Fibroblast of pulmonary artery (primary cell): ENCODE results near the gene ASS1.
"Not testable (repeated sequence)": the region's sequence is repeated elsewhere in the genome, so short reads cannot be mapped to it uniquely, and the experiment has no call there.

ENCODE experiments used
- DNase-seq: peaks from one replicate; pipeline ENCODE4 v3.0.0-alpha.2; 2010; ENCODE audit warnings: low read depth
- H3K4me3 ChIP-seq: replicated peaks from 2 replicates; pipeline ENCODE4 v1.5.1; 2011; ENCODE audit warnings: low read depth, mild to moderate bottlenecking, control low read depth, low read length, moderate library complexity
- TF ChIP-seq, protein P1 (sequence below): IDR thresholded peaks from 2 replicates; pipeline ENCODE4 v1.5.1; 2011; ENCODE audit warnings: mild to moderate bottlenecking, control low read depth, low read length, inconsistent platforms; ENCODE audit errors: missing control alignments

Gene ASS1

DNA sequence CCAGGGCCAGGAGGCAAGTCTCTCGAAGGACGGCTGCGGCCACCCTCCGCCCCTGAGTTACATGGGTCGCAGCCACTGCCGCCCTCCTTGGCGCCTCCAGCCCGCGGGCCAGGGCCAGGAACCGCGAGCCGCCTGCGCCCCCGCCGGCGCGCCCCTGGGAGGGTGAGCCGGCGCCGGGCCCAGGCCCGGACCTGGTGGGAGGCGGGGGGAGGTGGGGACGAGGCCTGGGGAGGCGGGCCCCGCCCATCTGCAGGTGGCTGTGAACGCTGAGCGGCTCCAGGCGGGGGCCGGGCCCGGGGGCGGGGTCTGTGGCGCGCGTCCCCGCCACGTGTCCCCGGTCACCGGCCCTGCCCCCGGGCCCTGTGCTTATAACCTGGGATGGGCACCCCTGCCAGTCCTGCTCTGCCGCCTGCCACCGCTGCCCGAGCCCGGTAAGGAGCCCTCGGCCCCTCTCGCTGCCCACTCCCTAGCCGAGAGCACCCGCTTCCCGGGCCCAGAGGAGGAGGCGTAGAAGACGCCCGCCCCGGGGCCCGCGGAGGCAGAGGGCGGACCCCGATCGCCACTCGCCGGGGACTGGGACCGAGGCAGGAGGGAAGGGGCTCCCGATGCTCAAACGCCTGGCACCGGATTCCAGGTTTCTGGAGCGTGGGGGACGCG lies at the start of gene ASS1:
Gene ASS1, plus strand, starts transcription at position 397 of the 657 bp plus-strand sequence. CDS start 7,268 bp downstream, outside the sequence.
- peak within 1 kb of the TSS; percentile 71 for H3K4me3 ChIP-seq
- peak; percentile 35 for DNase-seq

DNA sequence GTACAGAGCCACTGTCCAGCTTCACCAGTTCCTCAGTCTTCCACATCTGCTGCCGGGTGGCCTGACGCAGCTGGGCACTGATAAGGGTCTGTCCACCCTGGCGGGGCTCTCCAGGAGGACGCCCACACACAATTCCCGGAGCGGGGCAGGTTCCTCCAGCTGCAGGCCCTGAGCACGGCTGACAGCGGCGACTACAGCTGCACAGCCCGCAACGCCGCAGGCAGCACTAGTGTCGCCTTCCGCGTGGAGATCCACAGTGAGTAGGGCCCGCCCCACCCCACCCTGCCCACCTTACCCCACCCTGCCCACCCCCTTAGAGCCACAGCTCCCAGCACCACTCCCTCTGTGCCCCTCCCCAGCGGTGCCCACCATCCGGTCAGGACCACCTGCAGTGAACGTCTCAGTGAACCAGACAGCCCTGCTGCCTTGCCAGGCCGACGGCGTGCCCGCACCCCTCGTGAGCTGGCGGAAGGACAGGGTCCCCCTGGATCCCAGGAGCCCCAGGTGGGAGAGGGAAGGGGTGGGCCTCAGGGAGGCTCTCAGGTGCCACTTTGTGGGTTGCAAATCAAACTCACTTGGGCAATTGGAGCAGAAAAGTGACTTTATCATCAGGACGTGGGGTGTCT lies 48.8 kb upstream of the ASS1 start:
- TF ChIP-seq, protein P1, sequence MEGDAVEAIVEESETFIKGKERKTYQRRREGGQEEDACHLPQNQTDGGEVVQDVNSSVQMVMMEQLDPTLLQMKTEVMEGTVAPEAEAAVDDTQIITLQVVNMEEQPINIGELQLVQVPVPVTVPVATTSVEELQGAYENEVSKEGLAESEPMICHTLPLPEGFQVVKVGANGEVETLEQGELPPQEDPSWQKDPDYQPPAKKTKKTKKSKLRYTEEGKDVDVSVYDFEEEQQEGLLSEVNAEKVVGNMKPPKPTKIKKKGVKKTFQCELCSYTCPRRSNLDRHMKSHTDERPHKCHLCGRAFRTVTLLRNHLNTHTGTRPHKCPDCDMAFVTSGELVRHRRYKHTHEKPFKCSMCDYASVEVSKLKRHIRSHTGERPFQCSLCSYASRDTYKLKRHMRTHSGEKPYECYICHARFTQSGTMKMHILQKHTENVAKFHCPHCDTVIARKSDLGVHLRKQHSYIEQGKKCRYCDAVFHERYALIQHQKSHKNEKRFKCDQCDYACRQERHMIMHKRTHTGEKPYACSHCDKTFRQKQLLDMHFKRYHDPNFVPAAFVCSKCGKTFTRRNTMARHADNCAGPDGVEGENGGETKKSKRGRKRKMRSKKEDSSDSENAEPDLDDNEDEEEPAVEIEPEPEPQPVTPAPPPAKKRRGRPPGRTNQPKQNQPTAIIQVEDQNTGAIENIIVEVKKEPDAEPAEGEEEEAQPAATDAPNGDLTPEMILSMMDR = no peak
- no peak overlapping the region for H3K4me3 ChIP-seq
- DNase-seq = no peak

More for the DNA sequence above, at the start of gene ASS1:
- TF ChIP-seq, protein P1 = no peak

DNA sequence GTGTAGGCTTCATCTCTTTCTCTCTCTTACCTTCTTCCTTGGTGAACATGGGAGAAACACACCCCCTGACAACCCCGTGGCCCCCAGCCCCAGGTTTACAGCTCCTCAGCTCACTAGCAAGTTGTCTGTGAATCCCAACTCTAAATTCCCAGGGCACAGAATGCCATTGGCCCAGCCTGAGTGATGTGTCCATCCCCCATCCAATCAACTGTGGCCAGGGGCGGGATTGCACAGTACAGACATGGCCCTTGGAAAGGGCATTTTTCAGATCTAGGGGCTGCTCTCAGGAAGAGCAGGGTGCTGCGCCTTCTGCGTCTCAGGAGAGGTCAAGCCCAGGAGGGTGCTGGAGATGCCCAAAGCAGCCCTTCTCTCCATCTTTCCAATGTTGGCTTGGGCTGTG lies 48.2 kb upstream of the ASS1 start:
- no peak overlapping the region for H3K4me3 ChIP-seq
- DNase-seq = no peak
- TF ChIP-seq, protein P1 = no peak

DNA sequence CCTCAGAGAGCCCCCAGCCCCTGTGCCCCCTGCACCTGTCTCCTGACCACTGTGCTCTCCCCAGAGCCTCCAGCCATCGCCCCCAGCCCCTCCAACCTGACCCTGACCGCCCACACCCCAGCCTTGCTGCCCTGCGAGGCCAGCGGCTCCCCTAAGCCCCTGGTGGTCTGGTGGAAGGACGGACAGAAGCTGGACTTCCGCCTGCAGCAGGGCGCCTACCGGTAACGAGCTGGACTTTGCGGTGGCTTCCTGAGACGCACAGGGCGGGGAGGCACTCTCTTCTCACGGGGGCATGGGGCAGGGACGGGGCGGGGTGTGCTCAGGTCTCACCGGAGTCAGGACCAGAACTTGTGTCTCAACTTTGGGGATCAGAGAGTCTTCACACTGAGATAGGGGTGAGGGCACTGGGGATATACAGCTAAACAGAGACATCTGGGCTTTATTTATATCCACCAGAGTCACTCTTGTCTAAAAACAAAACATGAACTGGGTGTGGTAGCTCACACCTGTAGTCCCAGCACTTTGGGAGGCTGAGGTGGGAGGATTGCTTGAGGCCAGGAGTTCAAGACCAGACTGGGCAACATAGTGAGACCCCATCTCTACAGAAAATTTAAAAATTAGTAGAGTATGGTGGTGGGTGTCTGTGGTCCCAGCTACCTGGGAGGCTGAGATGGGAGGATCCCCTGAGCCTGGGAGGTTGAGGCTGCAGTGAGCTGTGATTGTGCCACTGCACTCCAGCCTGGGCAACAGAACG lies 46.1 kb upstream of the ASS1 start:
- TF ChIP-seq, protein P1 = no peak
- no peak overlapping the region for H3K4me3 ChIP-seq

DNA sequence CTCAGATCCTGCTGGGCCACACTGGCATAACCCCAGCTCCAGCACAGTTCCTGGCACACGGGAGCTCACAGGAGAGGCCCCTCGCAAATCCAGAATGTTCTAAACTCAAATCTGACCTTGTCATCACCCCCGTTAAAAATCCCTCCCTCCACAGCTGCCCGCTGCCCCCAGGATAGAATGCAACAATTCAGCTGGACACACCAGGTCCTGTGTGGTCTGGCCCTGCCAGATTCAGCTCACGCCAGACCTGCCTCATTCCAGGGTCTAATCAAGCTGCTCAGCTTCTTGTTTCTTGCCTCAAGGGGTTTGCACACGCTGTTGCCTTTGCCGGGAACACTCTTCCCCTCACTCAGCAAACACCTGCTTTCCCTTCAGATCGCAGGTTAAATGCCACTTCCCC lies 45.0 kb upstream of the ASS1 start:
- DNase-seq = no peak
- TF ChIP-seq, protein P1 = no peak
- no peak overlapping the region for H3K4me3 ChIP-seq

More for the DNA sequence above, 46.1 kb upstream of the ASS1 start:
- no peak for DNase-seq

DNA sequence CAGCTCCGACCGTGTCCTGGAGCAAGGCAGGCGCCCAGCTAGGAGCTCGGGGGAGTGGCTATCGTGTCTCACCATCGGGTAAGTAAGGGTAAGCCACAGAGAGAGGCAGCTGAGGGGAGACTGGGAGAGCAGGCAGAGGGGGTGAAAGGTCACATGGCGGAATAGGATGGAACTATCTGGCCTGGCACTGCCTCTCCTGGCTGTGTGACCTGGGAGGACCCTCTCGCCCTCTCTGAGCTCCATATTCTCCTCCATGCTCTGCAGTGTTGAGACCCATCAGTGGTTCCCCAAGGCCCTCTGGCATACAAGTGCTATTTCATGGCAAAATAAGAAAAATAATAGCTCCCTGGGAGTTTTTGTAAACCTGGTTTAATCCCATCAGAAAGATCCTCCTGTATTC lies 43.9 kb upstream of the ASS1 start:
- TF ChIP-seq, protein P1 = no peak
- no peak overlapping the region for H3K4me3 ChIP-seq
- DNase-seq = no peak

DNA sequence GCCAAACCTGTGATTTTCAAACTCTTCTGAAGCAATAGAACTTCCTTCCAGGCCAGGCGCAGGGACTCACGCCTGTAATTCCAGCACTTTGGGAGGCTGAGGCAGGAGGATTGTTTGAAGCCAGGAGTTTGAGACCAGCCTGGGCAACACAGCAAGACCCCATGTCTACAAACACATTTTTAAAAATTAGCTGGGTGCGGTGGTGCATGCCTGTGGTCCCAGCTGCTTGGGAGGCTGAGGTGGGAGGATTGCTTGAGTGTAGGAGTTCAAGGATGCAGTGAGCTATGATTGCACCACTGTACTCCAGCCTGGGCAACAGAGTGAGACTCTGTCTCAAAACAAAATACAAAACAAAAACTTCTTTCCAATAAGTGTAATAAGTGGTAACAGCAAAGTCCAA lies 43.0 kb upstream of the ASS1 start:
- not testable (repeated sequence) for DNase-seq, H3K4me3 ChIP-seq
